ENCODE data around the gene MYD88. TPM values are rescaled to one million over a fixed set of nuclear protein-coding genes. Genes with fewer than 3 reads are reported as not detected.

The MYD88 gene
- polyA plus RNA-seq, 4 donors, result 24.7 to 28.1 (median 25.1) TPM

DNA sequence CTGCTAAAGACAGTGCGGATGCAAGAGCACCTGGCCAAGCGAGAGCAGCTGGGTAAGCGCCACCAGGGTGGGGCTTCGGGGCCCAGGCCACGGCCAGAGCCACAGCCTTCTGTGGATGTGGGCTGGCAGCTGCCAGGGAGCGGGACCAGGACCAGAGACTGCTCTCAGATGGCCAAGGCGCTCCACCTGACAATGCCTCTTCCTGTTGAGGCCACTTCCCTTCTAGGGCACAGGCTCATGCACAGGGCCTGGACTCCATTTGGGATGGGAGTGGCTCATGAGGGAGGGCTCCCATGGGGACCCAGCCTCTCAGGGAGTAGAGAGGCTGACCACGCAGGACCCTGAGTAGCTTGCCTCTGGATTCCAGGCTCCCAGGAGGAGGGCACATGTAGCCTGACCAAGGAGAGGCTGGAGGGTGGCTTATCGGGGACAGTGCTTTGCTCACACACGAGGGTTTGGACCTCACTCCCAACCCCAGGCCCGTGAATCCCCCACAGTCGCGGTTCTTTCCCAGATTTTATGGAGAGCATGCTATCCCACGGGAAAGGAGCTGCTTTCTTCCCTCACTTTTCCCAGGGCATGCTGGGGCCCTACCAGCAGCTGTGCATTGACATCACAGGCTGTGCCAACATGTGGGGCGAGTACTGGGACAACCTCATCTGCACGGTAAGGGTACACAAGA, 26.6 kb upstream of the MYD88 start:
- DNase-seq (ENCODE audit: low read depth in 4 of 4, low spot score in 2 of 4), result no peak

DNA sequence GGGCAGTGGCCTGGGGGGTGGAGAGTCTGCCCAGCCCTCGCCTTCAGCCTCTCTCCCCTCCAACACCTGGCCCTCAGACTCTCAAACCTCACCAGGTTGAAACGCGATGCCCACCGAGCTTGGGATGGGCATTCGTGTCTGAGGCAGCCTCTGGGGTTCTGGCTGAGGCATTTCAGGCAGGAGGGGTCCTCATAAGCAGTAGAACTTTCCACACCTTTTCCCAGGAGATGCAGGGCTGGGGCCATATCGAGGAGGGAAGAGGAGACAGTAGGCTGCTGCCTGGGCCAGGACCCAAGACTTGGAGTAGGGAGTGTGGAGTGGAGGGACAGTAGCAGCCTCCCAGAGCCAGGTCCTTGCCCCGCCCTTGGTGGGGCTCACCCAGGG, 26.1 kb upstream of the MYD88 start:
- no peak for DNase-seq (ENCODE audit: low read depth in 4 of 4, low spot score in 2 of 4)

DNA sequence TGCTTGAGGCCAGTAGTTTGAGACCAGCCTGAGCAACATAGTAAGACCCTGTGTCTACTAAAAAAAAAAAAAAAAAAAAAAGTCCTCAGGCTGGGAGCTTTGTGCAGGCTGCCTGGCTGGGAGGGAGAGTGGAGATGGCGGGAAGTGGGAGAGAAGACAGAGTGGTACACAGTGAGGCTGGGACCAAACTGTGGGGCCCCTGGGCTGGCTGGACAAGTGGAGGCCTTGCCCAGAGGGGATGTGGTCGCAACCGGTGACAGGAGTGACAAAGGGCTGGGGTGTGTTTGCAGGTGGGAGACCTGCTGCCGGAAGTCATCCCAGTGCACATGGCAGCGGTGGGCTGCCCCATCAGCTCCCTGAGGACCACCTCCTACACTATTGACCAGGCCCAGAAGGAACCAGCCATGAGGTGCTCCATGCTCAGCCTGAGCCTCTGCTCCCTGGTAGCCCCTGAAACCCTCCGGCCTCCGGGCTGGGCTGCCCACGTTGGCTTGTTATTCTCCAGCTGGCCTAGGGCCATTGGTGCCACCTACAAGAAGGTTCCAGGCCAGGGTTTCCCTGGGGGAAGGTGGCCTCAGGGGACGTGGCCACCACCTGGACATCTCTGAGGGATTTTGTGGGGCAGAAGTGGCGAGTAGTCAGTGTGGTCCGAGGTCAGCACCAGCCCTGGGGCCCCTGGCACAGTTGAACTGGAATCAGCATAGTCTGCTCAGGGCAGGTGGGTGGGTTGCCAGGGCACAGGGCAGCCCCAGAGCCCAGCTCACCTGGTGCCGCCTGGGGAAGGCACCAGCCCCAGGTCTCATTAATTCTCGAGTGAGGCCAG, 24.2 kb upstream of the MYD88 start:
- no peak for DNase-seq (ENCODE audit: low read depth in 4 of 4, low spot score in 2 of 4)

DNA sequence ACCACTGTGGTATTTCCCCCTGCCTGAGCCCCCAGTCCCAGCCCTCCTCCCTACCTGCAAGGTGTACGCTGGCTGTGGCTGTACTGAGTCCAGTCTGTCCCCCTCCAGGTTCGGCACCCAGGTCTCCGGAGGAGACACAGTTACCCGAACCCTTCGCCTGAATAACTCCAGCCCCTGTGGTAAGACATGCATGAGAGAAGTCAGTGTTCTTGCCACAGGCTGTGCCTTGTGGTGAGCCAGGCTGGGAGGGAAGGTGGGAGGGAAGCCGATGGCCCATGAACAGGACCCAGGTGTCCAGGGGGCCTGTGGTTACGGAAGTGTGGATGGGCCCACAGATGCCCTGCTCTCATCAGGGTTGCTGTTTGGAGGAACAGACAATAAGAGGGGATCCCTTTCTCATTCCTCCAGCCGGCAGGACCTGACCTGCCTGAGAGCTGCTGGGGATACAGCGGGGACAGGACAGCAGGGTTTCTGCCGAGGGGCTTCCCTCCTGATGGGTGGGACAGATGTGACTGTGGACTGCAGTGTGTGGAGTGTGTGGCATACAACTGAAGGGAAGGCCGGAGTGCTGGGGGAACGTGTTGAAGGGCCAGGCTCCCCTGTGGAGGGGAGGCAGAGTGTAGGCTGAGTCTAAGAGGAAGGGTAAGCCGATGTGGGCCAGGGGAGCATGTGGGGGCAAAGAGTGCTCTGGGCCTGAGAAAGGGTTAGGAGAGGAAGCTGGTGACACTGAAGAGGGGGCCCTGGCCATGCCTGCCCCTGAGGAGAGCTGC, 23.4 kb upstream of the MYD88 start:
- DNase-seq (ENCODE audit: low read depth in 4 of 4, low spot score in 2 of 4), result no peak

DNA sequence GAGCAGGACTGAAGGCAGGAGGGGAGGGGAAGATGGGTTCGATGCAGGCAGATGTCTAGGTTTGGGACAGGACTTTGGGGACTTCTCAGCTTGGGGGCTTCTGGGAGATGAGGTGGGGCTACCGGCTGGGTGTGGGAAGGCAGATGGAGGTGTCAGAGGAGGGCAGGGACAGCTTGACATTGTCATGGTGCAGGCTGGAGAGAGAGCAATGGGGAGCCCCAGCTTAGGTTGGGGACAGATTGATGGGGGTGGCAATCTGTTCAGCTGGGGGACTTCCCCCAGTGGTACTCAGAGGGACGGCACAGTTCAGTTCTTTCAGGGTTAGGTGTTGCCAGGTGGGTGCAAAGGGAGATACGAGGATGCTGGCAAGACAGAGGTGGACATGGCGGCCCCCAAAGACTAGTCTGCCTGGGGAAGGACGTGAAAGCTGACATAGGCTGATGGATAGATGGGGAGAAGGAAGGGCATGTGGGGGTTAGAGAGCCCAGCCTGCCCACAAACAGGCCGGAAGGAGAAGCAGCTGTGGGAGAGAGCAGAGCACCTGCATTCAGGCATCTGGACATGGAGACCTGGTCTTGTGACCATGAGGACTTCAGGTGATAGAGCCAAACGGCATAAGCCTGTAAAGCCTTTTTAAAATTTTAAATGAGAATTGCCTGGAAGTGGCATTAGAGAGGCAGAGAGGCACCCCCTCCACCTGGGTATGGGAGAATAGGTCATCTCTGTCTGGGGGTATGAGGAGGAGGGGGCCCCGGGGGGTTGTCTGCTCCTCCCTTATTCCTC, 22.6 kb upstream of the MYD88 start:
- DNase-seq (ENCODE audit: low read depth in 4 of 4, low spot score in 2 of 4), result no peak

DNA sequence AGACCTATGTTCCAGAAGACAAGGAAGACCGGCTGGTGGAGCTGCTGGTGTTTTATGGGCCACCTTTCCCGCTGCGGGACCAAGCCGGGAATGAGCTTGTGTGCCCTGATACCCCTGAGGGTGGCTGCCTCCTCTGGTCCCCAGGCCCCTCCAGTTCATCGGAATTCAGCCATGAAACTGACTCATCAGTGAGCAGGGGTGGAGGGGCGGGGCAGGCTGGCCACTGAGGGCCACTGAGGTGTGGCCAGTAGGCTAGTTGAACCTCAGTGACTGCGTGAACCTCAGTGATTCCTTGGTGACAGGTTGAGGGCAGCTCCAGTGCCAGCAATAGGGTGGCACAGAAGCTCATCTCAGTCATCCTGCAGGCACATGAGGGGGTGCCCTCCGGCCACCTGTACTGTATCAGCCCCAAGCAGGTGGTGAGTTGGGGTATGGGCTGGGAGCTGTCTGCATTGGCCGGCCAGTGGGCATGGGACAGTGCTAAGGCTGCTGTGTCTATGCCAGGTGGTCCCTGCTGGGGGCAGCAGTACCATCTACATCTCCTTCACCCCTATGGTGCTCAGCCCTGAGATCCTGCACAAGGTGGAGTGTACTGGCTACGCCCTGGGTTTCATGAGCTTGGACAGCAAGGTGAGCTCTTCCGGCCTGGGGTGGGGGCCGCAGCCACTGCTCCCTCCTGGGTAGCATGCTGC, 21.8 kb upstream of the MYD88 start:
- no peak for DNase-seq (ENCODE audit: low read depth in 4 of 4, low spot score in 2 of 4)

DNA sequence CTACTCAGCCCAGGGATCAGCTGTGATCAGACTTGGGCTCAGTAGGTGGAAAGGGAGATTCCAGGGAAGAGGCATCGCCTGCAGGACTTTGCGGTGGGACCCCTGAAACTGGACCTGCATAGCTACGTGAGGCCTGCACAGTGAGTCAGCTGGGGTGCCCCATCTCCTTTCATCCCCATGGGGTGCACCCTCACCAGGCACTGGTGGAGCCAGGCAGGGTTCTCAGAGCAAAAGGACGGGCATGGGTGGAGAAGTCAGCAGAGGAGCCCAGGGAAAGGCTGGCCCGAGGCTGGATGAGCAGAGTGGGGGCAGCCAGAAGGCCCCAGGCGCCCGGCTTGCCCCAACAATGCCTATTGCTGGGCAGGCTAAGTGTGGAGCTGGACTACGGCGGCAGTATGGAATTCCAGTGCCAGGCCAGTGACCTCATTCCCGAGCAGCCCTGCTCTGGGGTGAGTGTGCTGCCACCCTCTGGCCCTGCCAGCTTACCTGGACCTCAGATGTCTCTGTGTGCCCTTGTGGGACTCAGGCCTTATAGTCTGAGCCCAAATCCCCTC, 21.2 kb upstream of the MYD88 start:
- no peak for DNase-seq (ENCODE audit: low read depth in 4 of 4, low spot score in 2 of 4)

DNA sequence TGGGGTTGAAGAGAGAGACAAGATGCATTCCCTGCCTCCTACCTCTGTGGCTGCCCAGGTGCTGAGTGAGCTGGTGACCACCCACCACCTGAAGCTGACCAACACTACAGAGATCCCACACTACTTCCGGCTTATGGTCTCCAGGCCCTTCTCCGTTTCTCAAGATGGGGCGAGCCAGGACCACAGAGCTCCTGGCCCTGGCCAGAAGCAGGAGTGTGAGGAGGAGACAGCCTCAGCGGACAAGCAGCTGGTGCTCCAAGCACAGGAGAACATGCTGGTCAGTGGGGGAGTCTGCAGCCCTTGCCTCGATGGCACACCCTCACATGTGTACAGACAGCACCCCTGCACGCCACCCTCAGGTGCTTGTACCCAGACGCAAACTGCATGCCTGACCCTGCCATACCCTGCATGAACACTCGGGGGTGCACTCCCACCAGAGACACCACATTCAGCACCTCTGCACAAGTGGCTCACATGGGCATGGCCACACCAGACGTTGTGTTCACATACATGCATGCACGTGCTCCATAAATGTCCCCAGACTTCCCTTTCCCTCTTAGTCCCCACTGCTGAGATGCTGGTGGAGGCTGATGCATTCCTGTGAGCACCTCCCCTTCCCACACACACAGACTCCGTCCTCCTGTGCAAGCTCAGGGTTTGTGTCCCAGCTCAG, 20.6 kb upstream of the MYD88 start:
- DNase-seq (ENCODE audit: low read depth in 4 of 4, low spot score in 2 of 4), result no peak

DNA sequence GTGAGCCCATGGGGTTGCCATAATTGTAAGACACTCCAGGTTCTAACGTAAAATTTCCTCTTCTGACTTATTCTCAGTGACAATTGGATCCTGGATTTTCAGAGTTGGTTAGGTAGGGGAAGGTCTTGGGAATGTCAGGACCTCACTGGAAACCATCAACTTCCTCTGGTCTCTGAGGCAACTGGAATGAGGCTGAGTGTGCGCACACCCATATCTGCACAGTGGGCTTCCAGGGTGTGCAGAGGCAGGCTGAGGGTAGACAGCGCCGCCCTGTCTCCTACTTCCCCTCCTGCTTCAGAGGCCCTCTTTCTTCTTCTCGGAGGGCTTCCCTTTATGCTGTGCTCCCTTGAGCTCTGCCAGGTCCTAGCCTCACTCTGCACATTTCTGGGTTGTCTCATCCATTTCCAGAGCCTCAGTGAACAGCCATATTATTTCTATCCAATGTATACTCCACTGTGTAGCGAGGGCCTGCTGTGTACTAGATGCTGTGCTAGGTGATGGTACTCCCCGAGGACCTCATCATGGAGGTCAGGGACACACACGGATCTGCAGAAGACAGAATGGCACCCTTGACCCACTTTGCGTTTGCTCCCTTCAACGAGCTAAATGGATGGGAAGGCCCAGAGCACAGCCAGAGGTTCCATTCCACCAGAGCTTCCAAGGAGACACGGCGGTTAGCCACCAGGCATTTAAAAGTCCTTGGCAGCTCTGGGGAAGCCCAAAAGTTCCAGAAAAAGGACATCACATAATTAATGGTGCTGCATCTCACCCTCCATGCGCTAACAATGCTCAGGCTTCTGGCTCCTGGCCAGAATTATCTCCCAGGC, 19.8 kb upstream of the MYD88 start:
- no peak for DNase-seq (ENCODE audit: low read depth in 4 of 4, low spot score in 2 of 4)

DNA sequence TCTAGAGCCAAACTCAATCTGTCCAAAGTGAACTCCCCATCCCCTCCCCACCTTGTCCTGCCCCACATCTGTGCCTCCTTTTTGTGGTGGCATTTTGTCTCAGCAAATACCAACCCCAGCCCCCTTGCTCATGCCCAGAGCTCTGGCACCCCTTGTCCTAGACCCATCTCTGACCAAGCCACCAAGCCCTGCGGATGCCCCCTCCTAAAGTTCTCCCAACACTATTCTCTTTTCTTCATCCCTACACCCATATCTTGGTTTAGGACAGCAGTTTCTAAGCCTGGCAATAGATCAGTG, 19.3 kb upstream of the MYD88 start:
- DNase-seq (ENCODE audit: low read depth in 4 of 4, low spot score in 2 of 4), result no peak

DNA sequence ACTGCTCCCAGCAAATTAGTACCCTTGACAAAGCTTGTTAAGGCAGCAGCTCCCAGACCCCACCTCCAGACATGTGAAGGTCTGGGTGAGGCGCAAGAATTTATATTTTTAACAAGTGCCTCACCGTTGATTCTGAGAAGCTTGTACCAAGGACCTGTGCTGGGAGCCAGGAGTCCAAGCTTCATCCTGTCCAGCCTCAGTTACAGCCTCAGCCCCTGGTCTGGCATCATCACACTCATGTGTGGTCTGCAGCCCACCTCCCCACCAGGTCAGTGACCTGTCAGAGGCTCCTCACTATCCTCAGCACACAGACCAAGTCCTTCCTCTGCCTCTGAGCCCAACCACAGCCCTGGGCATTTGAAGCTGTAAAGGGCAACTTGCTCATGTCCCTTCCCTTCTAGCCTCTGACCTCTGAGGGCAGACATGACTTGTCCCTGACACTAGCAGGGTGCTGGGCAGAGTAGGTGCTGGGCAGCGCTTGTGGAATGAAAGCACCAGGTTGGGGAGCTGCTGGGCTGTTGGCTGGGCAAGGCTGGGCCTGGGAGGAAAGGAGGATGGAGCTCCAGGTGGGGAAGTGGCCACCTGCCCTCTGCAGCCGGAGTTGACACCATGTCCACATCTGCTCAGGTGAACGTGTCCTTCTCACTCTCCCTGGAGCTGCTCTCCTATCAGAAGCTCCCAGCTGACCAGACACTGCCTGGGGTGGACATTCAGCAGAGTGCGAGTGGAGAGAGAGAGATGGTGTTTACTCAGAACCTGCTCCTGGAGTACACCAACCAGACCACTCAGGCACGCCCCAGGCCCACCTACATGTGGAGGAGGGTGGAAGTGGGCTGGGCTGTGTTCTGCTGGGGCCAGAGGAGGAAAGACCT, 18.4 kb upstream of the MYD88 start:
- DNase-seq (ENCODE audit: low read depth in 4 of 4, low spot score in 2 of 4), result no peak

DNA sequence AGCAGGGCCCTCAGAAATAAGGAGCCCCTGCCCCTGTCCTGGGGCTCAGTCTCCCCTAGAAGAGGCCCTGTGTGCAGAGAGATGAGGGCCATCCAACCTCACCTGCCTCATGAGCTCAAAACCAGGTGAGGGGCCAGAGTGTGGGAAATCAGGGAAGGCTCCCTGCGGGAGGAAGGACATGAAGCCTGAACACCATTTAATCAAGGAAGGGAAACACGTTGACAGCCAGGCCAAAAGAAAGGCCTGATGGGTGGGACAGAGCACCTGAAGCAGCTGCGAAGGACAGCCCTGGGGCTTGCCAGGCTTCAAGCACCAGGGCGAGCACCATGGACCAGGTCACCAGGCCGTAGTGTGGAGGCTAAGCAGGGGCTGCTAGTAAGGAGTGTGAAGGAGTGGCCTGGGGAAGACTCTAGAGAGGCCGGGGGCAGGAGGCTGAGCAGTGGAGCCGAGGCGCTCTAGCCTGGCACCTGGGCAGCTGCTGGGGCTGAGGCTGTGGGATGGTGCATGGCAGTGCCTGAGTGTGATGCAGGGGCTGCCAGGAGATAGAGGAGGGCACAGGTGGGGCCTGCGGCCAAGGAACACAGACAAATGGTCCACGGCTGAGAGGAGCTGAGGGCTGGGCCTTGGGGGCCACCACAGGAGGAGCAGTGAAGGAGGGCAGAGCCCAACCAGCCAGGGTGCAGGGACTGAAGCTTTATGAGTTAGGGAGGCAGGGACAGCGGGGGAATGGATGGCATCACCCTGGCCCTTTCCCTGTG, 17.6 kb upstream of the MYD88 start:
- DNase-seq (ENCODE audit: low read depth in 4 of 4, low spot score in 2 of 4), result no peak

DNA sequence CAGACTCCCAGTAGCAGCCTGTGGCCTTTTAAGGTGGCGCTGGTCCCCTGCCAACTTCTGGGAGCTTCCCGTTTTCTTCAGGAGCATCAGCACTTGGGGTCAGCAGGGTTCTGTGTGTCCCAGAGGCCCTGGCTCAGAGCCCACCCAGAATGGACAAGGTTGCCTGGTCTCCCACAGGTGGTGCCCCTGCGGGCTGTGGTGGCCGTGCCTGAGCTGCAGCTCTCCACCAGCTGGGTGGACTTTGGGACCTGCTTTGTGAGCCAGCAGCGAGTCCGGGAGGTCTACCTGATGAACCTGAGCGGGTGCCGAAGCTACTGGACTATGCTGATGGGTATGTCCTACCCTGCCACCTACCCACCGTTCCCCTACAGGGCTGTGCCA, 17.0 kb upstream of the MYD88 start:
- no peak for DNase-seq (ENCODE audit: low read depth in 4 of 4, low spot score in 2 of 4)

DNA sequence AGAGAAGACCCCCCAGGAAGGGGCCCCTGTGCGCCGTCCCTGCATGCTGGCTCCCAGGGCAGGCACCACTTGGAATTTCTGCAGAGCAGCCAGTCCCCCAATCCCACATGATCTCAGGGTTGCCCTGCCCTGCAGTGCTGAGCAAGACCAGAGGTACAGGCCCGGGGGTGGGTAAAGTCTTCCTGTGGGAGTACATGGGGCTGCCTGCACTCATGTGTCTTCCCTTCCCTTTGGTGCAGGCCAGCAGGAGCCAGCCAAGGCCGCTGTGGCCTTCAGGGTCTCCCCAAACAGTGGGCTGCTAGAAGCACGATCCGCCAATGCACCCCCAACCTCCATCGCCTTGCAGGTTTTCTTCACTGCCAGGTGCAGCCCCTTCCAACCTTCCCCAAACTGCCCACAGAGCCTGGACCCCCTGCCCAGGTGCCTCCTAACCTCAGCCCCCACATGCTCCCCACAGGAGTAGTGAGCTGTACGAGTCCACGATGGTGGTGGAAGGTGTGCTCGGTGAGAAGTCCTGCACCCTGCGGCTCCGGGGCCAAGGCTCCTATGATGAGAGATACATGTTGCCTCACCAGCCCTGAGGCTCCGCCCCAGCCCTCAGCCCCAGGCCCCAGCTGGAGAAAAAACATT, 16.5 kb upstream of the MYD88 start:
- DNase-seq (ENCODE audit: low read depth in 4 of 4, low spot score in 2 of 4), result no peak

DNA sequence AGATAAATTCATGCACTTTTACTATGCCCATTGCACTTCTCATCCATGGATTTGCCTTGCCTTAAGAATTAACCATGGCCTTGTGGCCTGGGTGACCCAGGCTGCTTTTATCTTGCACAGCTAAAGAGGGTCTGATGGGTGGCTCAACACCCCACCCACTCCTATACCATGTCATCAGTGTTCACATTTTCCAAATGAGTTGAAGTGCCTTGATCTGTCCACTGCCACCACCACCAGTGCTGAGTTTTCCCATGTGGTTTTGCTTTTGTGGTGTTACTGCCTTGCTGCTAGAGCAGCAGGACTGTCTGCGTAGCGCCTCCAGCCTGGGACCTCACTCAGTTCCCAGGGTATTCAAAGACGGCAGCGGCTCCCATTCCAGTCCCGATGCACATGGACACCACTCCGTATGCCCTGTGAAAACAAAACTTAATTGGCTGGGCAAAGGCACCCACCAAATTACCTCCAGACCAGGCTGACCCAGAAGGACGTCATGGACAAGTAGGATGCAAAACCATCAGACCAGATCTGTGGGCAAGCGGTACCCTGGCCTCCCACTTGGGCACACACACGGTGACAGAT, 15.7 kb upstream of the MYD88 start:
- DNase-seq (ENCODE audit: low read depth in 4 of 4, low spot score in 2 of 4), result no peak
